ENCODE results near the gene PTPRN2.

DNA sequence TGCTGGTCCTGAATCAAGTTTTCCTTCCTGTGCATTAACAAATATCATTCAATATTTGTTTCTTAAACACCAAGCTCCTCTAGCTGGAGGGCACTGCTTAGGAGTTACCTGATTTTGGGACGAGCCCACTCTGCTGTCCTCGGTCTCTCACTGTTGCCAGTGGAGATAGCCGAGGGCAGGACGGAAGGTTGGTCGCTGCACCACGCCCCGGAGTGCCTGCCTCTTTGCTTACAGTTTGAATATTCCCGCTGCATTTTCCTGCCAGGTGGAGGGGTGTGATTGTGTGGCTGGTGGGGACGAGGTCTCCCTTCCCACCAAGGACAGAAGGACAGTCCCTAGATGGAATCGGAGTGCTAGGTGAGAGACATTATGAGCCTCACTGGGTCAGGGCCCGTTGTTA lies 1049.3 kb downstream of the PTPRN2 start:
- TF ChIP-seq, protein P1, sequence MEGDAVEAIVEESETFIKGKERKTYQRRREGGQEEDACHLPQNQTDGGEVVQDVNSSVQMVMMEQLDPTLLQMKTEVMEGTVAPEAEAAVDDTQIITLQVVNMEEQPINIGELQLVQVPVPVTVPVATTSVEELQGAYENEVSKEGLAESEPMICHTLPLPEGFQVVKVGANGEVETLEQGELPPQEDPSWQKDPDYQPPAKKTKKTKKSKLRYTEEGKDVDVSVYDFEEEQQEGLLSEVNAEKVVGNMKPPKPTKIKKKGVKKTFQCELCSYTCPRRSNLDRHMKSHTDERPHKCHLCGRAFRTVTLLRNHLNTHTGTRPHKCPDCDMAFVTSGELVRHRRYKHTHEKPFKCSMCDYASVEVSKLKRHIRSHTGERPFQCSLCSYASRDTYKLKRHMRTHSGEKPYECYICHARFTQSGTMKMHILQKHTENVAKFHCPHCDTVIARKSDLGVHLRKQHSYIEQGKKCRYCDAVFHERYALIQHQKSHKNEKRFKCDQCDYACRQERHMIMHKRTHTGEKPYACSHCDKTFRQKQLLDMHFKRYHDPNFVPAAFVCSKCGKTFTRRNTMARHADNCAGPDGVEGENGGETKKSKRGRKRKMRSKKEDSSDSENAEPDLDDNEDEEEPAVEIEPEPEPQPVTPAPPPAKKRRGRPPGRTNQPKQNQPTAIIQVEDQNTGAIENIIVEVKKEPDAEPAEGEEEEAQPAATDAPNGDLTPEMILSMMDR (IDR thresholded peaks at IDR 0.05): no peak
- TF ChIP-seq POLR2AphosphoS5 (IDR thresholded peaks at IDR 0.05; ENCODE audit: low read depth, low read length): no peak
